ENCODE data around the gene UBP1. TPM values are rescaled to one million over a fixed set of nuclear protein-coding genes. Genes with fewer than 3 reads are reported as not detected.

Gene UBP1
- total and polyA plus RNA-seq, 2 donors (not counting 1 experiment from before 2014, with no cell fraction given): 50.7 to 75.4 TPM

DNA sequence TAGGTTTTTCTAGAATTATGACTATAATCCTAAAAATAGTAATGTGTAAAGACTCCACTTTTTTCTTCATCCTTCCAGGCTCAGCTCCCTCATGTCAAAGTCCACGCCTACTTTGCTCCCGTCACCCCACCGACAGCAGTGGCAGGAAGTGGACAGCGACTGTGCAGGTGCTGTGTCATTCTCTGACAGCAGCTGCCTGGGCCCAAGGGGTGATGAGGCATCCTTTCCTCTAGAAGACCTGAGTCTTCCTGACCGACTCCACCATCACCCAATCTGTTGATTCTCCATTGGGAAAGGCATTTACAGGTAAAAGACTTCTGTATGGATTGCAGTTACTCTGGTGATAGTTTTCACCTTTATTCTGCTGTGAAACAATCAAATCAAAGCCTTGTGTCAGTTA lies 54.8 kb downstream of the UBP1 start:
- Histone ChIP-seq H3K36me3 (replicated peaks in 1 of 2; ENCODE audit: control extremely low read depth in 1 of 2, control insufficient read depth in 1 of 2, extremely low read depth in 1 of 2, insufficient read depth in 2 of 2, low read length in 1 of 2) (peaks cover 0 to 30% of the 10 kb centered on the region in 2 experiments), H3K4me3 (ENCODE audit: control extremely low read depth in 1 of 5, extremely low read depth in 1 of 5, insufficient read depth in 1 of 5, low read depth in 2 of 5, low read length in 4 of 5) (no peak overlapping the region), H2AFZ (ENCODE audit: insufficient read depth, low read depth, low read length, poor library complexity, severe bottlenecking) (no peak overlapping the region), H3K27me3 (replicated peaks in 1 of 4; ENCODE audit: control extremely low read depth in 1 of 4, control insufficient read depth in 3 of 4, insufficient read depth in 4 of 4, low read length in 3 of 4) (no peaks in the 10 kb centered on the region), H3K4me2 (replicated peaks; ENCODE audit: low read depth, low read length, poor library complexity, severe bottlenecking) (no peak overlapping the region), H3K9me3 (ENCODE audit: control extremely low read depth in 1 of 3, control insufficient read depth in 2 of 3, insufficient read depth in 1 of 3, low read length in 2 of 3) (peaks cover 0 to 3% (median 0%) of the 10 kb centered on the region in 3 donors), H3K27ac (ENCODE audit: low read length in 2 of 2) (no peak overlapping the region), H3K4me1 (ENCODE audit: control insufficient read depth in 2 of 2, insufficient read depth in 2 of 2, low read length in 2 of 2) (no peaks in the 10 kb centered on the region), H3K9ac (ENCODE audit: low read length) (no peak overlapping the region), H4K20me1 (ENCODE audit: control insufficient read depth, insufficient read depth, low read length, poor library complexity, severe bottlenecking) (no peaks in the 10 kb centered on the region), H3K79me2 (ENCODE audit: control insufficient read depth, insufficient read depth, low read length) (no peaks in the 10 kb centered on the region)
- ChIA-PET CTCF (interaction anchor here (1.2 to 3.5 kb wide), 2 partner anchors 10 to 12 kb away, joined by 3 to 22 read pairs; no protein-coding TSS in a partner anchor), POLR2A (no interaction called here)
- Mint-ChIP-seq H3K9me3 (ENCODE audit: insufficient read depth) (no peaks in the 10 kb centered on the region), H3K27ac (no peak overlapping the region), H3K4me1 (no peaks in the 10 kb centered on the region), H3K4me3 (no peak overlapping the region), H3K27me3 (no peaks in the 10 kb centered on the region)
- DNase-seq: no peak
- WGBS (ENCODE audit: insufficient coverage): 54% methylated on average over 4 of the region's 5 CpGs
- TF ChIP-seq, protein P1, sequence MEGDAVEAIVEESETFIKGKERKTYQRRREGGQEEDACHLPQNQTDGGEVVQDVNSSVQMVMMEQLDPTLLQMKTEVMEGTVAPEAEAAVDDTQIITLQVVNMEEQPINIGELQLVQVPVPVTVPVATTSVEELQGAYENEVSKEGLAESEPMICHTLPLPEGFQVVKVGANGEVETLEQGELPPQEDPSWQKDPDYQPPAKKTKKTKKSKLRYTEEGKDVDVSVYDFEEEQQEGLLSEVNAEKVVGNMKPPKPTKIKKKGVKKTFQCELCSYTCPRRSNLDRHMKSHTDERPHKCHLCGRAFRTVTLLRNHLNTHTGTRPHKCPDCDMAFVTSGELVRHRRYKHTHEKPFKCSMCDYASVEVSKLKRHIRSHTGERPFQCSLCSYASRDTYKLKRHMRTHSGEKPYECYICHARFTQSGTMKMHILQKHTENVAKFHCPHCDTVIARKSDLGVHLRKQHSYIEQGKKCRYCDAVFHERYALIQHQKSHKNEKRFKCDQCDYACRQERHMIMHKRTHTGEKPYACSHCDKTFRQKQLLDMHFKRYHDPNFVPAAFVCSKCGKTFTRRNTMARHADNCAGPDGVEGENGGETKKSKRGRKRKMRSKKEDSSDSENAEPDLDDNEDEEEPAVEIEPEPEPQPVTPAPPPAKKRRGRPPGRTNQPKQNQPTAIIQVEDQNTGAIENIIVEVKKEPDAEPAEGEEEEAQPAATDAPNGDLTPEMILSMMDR (IDR thresholded peaks at IDR 0.05): no peak
- no peak for TF ChIP-seq EZH2 (IDR thresholded peaks at IDR 0.05; ENCODE audit: borderline replicate concordance, insufficient read depth, low read depth, low read length, poor library complexity, severe bottlenecking)
- intact Hi-C loops (cut with micrococcal nuclease): no loop called here
- no peak for ATAC-seq (ENCODE audit: low read depth)

DNA sequence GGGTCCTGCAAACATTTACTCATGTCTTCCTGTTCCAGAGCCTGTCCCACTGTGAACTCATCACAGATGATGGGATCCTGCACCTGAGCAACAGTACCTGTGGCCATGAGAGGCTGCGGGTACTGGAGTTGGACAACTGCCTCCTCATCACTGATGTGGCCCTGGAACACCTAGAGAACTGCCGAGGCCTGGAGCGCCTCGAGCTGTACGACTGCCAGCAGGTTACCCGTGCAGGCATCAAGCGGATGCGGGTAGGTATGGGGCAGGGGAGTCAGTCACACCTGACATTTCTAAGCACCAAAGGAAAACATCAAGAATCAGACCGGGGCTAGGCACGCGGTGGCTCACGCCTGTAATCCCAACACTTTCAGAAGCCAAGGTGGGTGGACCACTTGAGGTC lies 56.3 kb downstream of the UBP1 start:
- Mint-ChIP-seq H3K4me1 (no peaks in the 10 kb centered on the region), H3K27me3 (no peaks in the 10 kb centered on the region), H3K27ac (no peak overlapping the region), H3K4me3 (no peak overlapping the region), H3K9me3 (ENCODE audit: insufficient read depth) (no peaks in the 10 kb centered on the region)
- Histone ChIP-seq H3K4me1 (ENCODE audit: control insufficient read depth in 2 of 2, insufficient read depth in 2 of 2, low read length in 2 of 2) (no peaks in the 10 kb centered on the region), H3K4me3 (ENCODE audit: control extremely low read depth in 1 of 5, extremely low read depth in 1 of 5, insufficient read depth in 1 of 5, low read depth in 2 of 5, low read length in 4 of 5) (no peak overlapping the region), H4K20me1 (ENCODE audit: control insufficient read depth, insufficient read depth, low read length, poor library complexity, severe bottlenecking) (no peaks in the 10 kb centered on the region), H3K9ac (ENCODE audit: low read length) (no peak overlapping the region), H3K9me3 (ENCODE audit: control extremely low read depth in 1 of 3, control insufficient read depth in 2 of 3, insufficient read depth in 1 of 3, low read length in 2 of 3) (peaks cover 0 to 3% (median 0%) of the 10 kb centered on the region in 3 donors), H3K27me3 (replicated peaks in 1 of 4; ENCODE audit: control extremely low read depth in 1 of 4, control insufficient read depth in 3 of 4, insufficient read depth in 4 of 4, low read length in 3 of 4) (no peaks in the 10 kb centered on the region), H3K36me3 (replicated peaks in 1 of 2; ENCODE audit: control extremely low read depth in 1 of 2, control insufficient read depth in 1 of 2, extremely low read depth in 1 of 2, insufficient read depth in 2 of 2, low read length in 1 of 2) (peaks cover 0 to 18% of the 10 kb centered on the region in 2 experiments), H2AFZ (ENCODE audit: insufficient read depth, low read depth, low read length, poor library complexity, severe bottlenecking) (no peak overlapping the region), H3K79me2 (ENCODE audit: control insufficient read depth, insufficient read depth, low read length) (no peaks in the 10 kb centered on the region), H3K4me2 (replicated peaks; ENCODE audit: low read depth, low read length, poor library complexity, severe bottlenecking) (no peak overlapping the region), H3K27ac (ENCODE audit: low read length in 2 of 2) (no peak overlapping the region)
- no peak for DNase-seq
- intact Hi-C loops (cut with micrococcal nuclease): no loop called here
- CTCF ChIA-PET: interaction anchor here (3.5 kb wide), 1 partner anchor 11 kb away, joined by 22 read pairs; no protein-coding TSS in a partner anchor
- no peak for ATAC-seq (ENCODE audit: low read depth)
- WGBS (ENCODE audit: insufficient coverage): 100% methylated on average over 8 of the region's 12 CpGs
- POLR2A ChIA-PET: no interaction called here
- no peak for TF ChIP-seq EZH2 (IDR thresholded peaks at IDR 0.05; ENCODE audit: borderline replicate concordance, insufficient read depth, low read depth, low read length, poor library complexity, severe bottlenecking)
- TF ChIP-seq, protein P1 (IDR thresholded peaks at IDR 0.05): no peak
